ENCODE data around the gene TBC1D14. TPM values are rescaled to one million over a fixed set of nuclear protein-coding genes. Genes with fewer than 3 reads are reported as not detected.
"Not testable (repeated sequence)": the region's sequence is repeated elsewhere in the genome, so short reads cannot be mapped to it uniquely, and the experiment has no call there.

Gene TBC1D14
- total RNA-seq, 4 donors from 2014 or later, result 39.8 to 47.0 (median 46.0) TPM

GRCh38 chr4:6889736-6890324 lies 19.8 kb upstream of the TBC1D14 start:
- TF ChIP-seq, protein P1, sequence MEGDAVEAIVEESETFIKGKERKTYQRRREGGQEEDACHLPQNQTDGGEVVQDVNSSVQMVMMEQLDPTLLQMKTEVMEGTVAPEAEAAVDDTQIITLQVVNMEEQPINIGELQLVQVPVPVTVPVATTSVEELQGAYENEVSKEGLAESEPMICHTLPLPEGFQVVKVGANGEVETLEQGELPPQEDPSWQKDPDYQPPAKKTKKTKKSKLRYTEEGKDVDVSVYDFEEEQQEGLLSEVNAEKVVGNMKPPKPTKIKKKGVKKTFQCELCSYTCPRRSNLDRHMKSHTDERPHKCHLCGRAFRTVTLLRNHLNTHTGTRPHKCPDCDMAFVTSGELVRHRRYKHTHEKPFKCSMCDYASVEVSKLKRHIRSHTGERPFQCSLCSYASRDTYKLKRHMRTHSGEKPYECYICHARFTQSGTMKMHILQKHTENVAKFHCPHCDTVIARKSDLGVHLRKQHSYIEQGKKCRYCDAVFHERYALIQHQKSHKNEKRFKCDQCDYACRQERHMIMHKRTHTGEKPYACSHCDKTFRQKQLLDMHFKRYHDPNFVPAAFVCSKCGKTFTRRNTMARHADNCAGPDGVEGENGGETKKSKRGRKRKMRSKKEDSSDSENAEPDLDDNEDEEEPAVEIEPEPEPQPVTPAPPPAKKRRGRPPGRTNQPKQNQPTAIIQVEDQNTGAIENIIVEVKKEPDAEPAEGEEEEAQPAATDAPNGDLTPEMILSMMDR (IDR thresholded peaks at IDR 0.05), result no peak
- no peak for TF ChIP-seq POLR2A (IDR thresholded peaks at IDR 0.05)

DNA sequence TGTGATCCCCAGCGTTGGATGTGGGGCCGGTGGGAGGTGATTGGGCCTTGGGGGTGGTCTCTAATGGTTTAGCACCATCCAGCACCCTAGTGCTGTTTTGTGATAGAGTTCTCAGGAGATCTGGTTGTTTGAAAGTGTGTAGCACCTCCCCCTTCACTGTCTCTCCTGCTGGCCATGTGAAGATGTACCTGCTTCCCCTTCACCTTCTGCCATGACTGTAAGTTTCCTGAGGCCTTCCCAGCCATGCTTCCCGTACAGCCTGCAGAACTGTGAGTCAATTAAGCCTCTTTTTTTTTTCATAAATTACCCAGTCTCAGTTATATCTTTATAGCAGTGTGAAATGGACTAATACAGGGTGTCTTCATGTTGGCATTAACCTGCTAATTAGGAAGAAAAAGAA lies 19.3 kb upstream of the TBC1D14 start:
- H3K9me3 ChIP-seq, result no peaks in the 10 kb centered on the region
- H3K27ac ChIP-seq, result no peak overlapping the region
- no peaks in the 10 kb centered on the region for H3K36me3 ChIP-seq
- H3K27me3 ChIP-seq, result no peaks in the 10 kb centered on the region
- TF ChIP-seq, protein P1 (IDR thresholded peaks at IDR 0.05), result no peak
- TF ChIP-seq POLR2A (IDR thresholded peaks at IDR 0.05), result no peak
- intact Hi-C loops (cut with DNase I), result no loop called here
- no peak overlapping the region for H3K4me3 ChIP-seq (replicated peaks in 1 of 3)
- H3K4me1 ChIP-seq, result peaks cover 8 to 23% of the 10 kb centered on the region in 2 donors
- 91 to 94% methylated on average over 3 of the region's 3 CpGs for WGBS, 2 donors
- no peak for DNase-seq

More at GRCh38 chr4:6889736-6890324, 19.8 kb upstream of the TBC1D14 start:
- H3K4me3 ChIP-seq (replicated peaks in 1 of 3), result no peak overlapping the region
- no peaks in the 10 kb centered on the region for H3K36me3 ChIP-seq
- no peak for DNase-seq
- intact Hi-C loops (cut with DNase I), result no loop called here
- 88 to 94% methylated on average over 15 of the region's 15 CpGs for WGBS, 2 donors
- H3K27ac ChIP-seq, result no peak overlapping the region
- H3K27me3 ChIP-seq, result no peaks in the 10 kb centered on the region
- H3K9me3 ChIP-seq, result no peaks in the 10 kb centered on the region
- H3K4me1 ChIP-seq, result peaks cover 8 to 23% of the 10 kb centered on the region in 2 donors

GRCh38 chr4:6890971-6891370 lies 18.7 kb upstream of the TBC1D14 start:
- DNase-seq; intact Hi-C loops (cut with DNase I): not testable (repeated sequence)

GRCh38 chr4:6891436-6892170 lies 18.0 kb upstream of the TBC1D14 start:
- intact Hi-C loops (cut with DNase I), result no loop called here
- Histone ChIP-seq H3K36me3 (no peaks in the 10 kb centered on the region), H3K4me3 (replicated peaks in 1 of 3) (no peak overlapping the region), H3K4me1 (peaks cover 8 to 19% of the 10 kb centered on the region in 2 donors), H3K27ac (no peak overlapping the region), H3K9me3 (no peaks in the 10 kb centered on the region), H3K27me3 (no peaks in the 10 kb centered on the region)
- no peak for DNase-seq
- TF ChIP-seq, protein P1 (IDR thresholded peaks at IDR 0.05), result no peak
- TF ChIP-seq POLR2A (IDR thresholded peaks at IDR 0.05), result no peak
- WGBS, 2 donors, result 86 to 87% methylated on average over 9 to 10 of the region's 10 CpGs

More at GRCh38 chr4:6890971-6891370, 18.7 kb upstream of the TBC1D14 start:
- H3K36me3 ChIP-seq; H3K9me3 ChIP-seq; H3K27me3 ChIP-seq; H3K27ac ChIP-seq; H3K4me3 ChIP-seq (replicated peaks in 1 of 3): not testable (repeated sequence)
- WGBS, 2 donors, result 95% methylated on average over 9 of the region's 9 CpGs
- H3K4me1 ChIP-seq, result peaks cover 8 to 21% of the 10 kb centered on the region in 2 donors

GRCh38 chr4:6892190-6892908 lies 17.3 kb upstream of the TBC1D14 start:
- intact Hi-C loops (cut with DNase I), result no loop called here
- H3K9me3 ChIP-seq, result no peaks in the 10 kb centered on the region
- no peak overlapping the region for H3K27ac ChIP-seq
- H3K4me3 ChIP-seq (replicated peaks in 1 of 3), result no peak overlapping the region
- WGBS, 2 donors, result 36 to 57% methylated on average over 12 to 20 of the region's 20 CpGs
- peak; percentile 37 to 48 for DNase-seq
- H3K27me3 ChIP-seq, result no peaks in the 10 kb centered on the region
- no peaks in the 10 kb centered on the region for H3K36me3 ChIP-seq
- H3K4me1 ChIP-seq, result peaks cover 8 to 19% of the 10 kb centered on the region in 2 donors
- TF ChIP-seq, protein P1 (IDR thresholded peaks at IDR 0.05), result peak in 1 of 6 experiments; percentile 14
- no peak for TF ChIP-seq POLR2A (IDR thresholded peaks at IDR 0.05)
